ENCODE results near the gene METAP1.
A peak's percentile ranks its signal among the peaks of the same experiment; 100 is the strongest.

METAP1 gene

DNA sequence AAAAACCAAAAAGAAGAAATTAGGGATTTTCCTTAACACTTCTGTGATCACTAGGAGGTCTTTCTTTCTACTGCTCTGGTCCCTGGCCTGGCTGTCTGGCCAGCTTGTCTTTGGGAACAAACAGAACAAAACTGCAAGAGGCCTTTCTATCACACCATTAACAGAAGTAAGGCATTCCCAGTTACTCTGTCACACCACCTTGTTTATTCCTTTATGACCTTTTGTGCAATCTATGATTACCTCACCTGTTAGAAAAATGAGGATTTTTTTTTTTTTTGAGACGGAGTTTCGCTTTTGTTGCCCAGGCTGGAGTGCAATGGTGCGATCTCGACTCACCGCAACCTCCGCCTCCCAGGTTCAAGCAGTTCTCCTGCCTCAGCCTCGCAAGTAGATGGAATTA lies 3.0 kb downstream of the METAP1 start:
- no peak overlapping the region for H3K4me3 ChIP-seq
- no peaks in the 10 kb centered on the region for H3K27me3 ChIP-seq
- H3K36me3 ChIP-seq = no peaks in the 10 kb centered on the region
- H3K4me1 ChIP-seq = peaks cover 0 to 37% (median 3%) of the 10 kb centered on the region in 4 donors
- intact Hi-C loops (cut with DNase I; ENCODE audit: low total_unique reads) = loop anchor here (5.0 kb wide), 1 partner anchor 59 kb away; no protein-coding TSS in a partner anchor
- no peak for TF ChIP-seq CTCF (IDR thresholded peaks at IDR 0.05)
- DNase-seq = no peak
- no peaks in the 10 kb centered on the region for H3K9me3 ChIP-seq
- no peak overlapping the region for H3K27ac ChIP-seq

DNA sequence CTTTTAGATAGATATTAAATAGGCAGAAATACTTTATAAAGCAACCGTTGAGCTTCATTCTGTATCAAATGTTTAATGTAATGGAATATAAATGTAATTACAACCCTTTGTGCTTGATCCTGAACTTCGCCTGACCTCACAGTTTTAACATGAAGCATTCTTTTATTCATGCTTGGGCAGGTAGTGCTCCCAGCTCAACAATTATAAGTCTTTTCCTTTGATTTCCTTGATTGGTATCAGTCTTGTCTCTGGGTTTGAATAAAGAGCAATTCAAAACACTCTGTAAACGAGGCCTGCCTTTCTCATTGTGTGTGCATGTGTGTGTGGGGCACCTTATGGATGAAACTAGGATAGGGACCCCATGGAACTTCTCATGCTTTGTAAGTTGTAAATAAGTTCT lies 6.8 kb downstream of the METAP1 start:
- no peak for TF ChIP-seq CTCF (IDR thresholded peaks at IDR 0.05)
- H3K4me1 ChIP-seq = peaks cover 0 to 29% (median 3%) of the 10 kb centered on the region in 4 donors
- H3K4me3 ChIP-seq = no peak overlapping the region
- no peak for DNase-seq
- intact Hi-C loops (cut with DNase I; ENCODE audit: low total_unique reads) = no loop called here
- H3K27me3 ChIP-seq = no peaks in the 10 kb centered on the region
- no peak overlapping the region for H3K27ac ChIP-seq
- H3K9me3 ChIP-seq = no peaks in the 10 kb centered on the region
- no peaks in the 10 kb centered on the region for H3K36me3 ChIP-seq

DNA sequence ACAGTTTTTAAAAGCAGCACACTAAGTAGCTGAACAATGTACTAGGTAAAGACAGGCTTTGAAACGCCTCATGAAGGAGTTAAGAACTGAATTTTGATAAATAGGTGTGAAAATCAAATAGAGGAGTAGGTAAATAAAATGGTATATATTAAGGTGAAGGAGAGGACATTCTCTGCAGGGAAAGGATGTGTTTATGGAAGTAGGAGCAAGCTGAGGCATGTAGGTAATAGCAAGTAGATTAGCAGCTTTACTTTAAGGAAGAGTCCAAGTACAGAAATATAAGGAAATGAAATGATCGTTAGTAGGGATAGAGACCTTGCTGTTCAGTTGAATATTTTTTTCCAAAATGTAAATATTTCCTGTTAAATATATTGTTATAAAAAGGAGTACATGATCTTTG lies 12.5 kb downstream of the METAP1 start:
- no peak overlapping the region for H3K27ac ChIP-seq
- H3K4me3 ChIP-seq = no peak overlapping the region
- no peaks in the 10 kb centered on the region for H3K9me3 ChIP-seq
- no peaks in the 10 kb centered on the region for H3K27me3 ChIP-seq
- no peak for DNase-seq
- no peaks in the 10 kb centered on the region for H3K36me3 ChIP-seq
- no peak for TF ChIP-seq CTCF (IDR thresholded peaks at IDR 0.05)
- intact Hi-C loops (cut with DNase I; ENCODE audit: low total_unique reads) = no loop called here
- peaks cover 0 to 6% (median 0%) of the 10 kb centered on the region in 4 donors for H3K4me1 ChIP-seq

DNA sequence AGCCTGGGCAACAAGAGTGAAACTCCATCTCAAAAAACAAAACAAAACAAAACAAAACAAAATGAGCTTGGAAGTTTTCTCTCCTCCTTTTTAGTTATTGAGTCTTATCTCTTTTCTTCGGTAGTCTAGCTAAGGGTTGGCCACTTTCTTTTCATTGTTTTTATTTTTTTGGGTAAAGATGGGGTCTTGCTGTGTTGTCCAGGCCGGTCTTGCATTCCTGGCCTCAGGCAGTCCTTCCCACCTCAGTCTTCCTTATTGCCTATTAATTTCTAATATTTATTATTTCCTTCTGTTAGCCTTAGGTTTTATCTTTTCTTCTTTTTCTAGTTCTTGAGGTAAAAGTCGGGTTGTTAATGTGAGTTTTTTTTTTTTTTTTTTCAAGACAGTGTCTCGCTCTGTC lies 16.4 kb downstream of the METAP1 start:
- intact Hi-C loops (cut with DNase I; ENCODE audit: low total_unique reads) = no loop called here
- DNase-seq = no peak
- no peaks in the 10 kb centered on the region for H3K36me3 ChIP-seq
- H3K4me1 ChIP-seq = peaks cover 0 to 14% (median 3%) of the 10 kb centered on the region in 4 donors
- H3K9me3 ChIP-seq = no peaks in the 10 kb centered on the region
- no peak for TF ChIP-seq CTCF (IDR thresholded peaks at IDR 0.05)
- no peak overlapping the region for H3K4me3 ChIP-seq
- H3K27ac ChIP-seq = no peak overlapping the region
- H3K27me3 ChIP-seq = no peaks in the 10 kb centered on the region

DNA sequence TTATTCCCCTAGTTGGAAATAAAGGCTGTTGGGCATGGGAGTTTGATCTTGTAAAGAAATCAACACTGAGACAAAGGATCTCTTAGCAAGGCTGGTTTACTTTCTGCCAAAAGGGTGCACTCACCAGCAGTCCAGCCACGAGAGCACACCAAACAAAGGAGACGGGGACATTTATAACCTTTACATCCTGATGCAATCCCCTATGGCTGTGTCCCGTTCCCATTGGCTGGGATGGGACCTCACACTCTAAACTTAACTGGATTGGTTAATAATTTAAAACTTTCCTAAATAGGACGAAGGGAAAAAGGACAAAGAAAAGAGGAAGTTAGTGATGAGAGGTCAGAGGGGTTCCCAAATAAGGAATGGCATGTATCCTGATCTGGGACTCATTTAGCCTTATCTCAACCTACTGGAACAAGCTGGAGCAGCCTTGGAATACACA lies 17.9 kb downstream of the METAP1 start:
- no peak for TF ChIP-seq CTCF (IDR thresholded peaks at IDR 0.05)
- Histone ChIP-seq H3K9me3 (no peaks in the 10 kb centered on the region), H3K27ac (peak overlapping the region; percentile 39 to 60), H3K4me1 (peaks cover 0 to 14% (median 3%) of the 10 kb centered on the region in 4 donors), H3K36me3 (no peaks in the 10 kb centered on the region), H3K4me3 (no peak overlapping the region), H3K27me3 (no peaks in the 10 kb centered on the region)
- intact Hi-C loops (cut with DNase I; ENCODE audit: low total_unique reads) = no loop called here
- DNase-seq = no peak

Measured in tibial artery (tissue), 4 donors.